H1 (cell line): ENCODE results near the gene BRPF1. TPM values are rescaled to one million over a fixed set of nuclear protein-coding genes. Genes with fewer than 3 reads are reported as not detected.

Source experiments
- EZH2 ChIP-seq: fragments of 200-600 bp; sonication (generic); IDR thresholded peaks from 2 replicates; pipeline ENCODE4 v1.7.1; 2012; ENCODE audit warnings: low read depth, mild to moderate bottlenecking, moderate library complexity, low read length, inconsistent platforms; ENCODE audit not compliant: severe bottlenecking
- RAD21 ChIP-seq, 2 experiments: IDR thresholded peaks in 1 of 2; conservative IDR thresholded peaks in 1 of 2; 2 replicates each; pipeline ENCODE4 v1.6.1; 2011; ENCODE audit warnings: low read depth in 2 of 2, low read length in 2 of 2, improper control_type of control experiment in 1 of 2, inconsistent platforms in 1 of 2, mild to moderate bottlenecking in 1 of 2, moderate library complexity in 1 of 2
- TAF1 ChIP-seq: IDR thresholded peaks from 2 replicates; pipeline ENCODE4 v1.6.1; 2011; ENCODE audit warnings: mild to moderate bottlenecking, low read depth, low read length
- polyA plus RNA-seq, 7 experiments: library from polyadenylated mRNA; depleted of rRNA in 3 of 7; stranded (reverse) in 5 of 7; unstranded in 2 of 7; fragments of >200 nt in 5 of 7; fragments of 200-250 nt in 2 of 7; gene quantifications; 1 replicate in 5 of 7; 2 replicates in 1 of 7; 4 replicates in 1 of 7; pipeline versions ENCODE4 v1.2.1 to v1.2.3, GENCODE V29; 2011 to 2013; ENCODE audit warnings: missing spikeins in 2 of 7, mixed read lengths in 2 of 7
- total RNA-seq: library from RNA; stranded (reverse); fragmentation: NEBNext Ultra II Directional; extraction: Animal tissue kit (Norgen Biotek cat#: 25700); gene quantifications from 2 replicates; pipeline ENCODE4 v1.2.1, GENCODE V29; 2021

BRPF1 gene
- total and polyA plus RNA-seq, 2 of the 8 experiments (the other 6 are each of a cell fraction or from before 2014, with no cell fraction given) = 11.3 to 21.7 TPM

- no peak for TF ChIP-seq TAF1
- TF ChIP-seq EZH2 = no peak
- TF ChIP-seq RAD21 (IDR thresholded peaks at IDR 0.05 in 1 of 2, conservative IDR thresholded peaks at IDR 0.05 in 1 of 2; ENCODE audit: low read depth in 2 of 2, low read length in 2 of 2) = no peak
Observed at GRCh38 chr3:9777694-9778021, 46.1 kb downstream of the BRPF1 start (continued).
